Measurements from ENCODE around the gene MXRA7. TPM values are rescaled to one million over a fixed set of nuclear protein-coding genes. Genes with fewer than 3 reads are reported as not detected.

MXRA7 gene
- total RNA-seq, 1 experiment from 2014 or later, result 77.9 TPM

- no peak for TF ChIP-seq REST (IDR thresholded peaks at IDR 0.05; ENCODE audit: insufficient read depth in 1 of 2, low read depth in 2 of 2, low read length in 1 of 2)
Observed at GRCh38 chr17:76659928-76660655, 50.7 kb downstream of the MXRA7 start (continued).

GRCh38 chr17:76658242-76658662 is 52.5 kb downstream of the MXRA7 start:
- in situ Hi-C loops (cut with HindIII; ENCODE audit: low pct_unique_long_range_greater_than_20kb, low sequenced_read_pairs), result no loop called here
- DNase-seq (ENCODE audit: low read depth, low spot score) (no peak), ATAC-seq (no peak)
- peak overlapping the region; percentile 20; the same call in 1 of the 2 replicates for H3K27ac ChIP-seq (ENCODE audit: low read length)
- no peak overlapping the region for H3K4me3 ChIP-seq (ENCODE audit: low read depth in 2 of 2, low read length in 2 of 2)
- peaks cover 26% of the 10 kb centered on the region for H3K4me1 ChIP-seq (ENCODE audit: control insufficient read depth, insufficient read depth, low read length)
- no peaks in the 10 kb centered on the region for H3K9me3 ChIP-seq (ENCODE audit: control insufficient read depth, insufficient read depth, low read depth, low read length)
- no peaks in the 10 kb centered on the region for H3K36me3 ChIP-seq (ENCODE audit: control insufficient read depth, insufficient read depth, low read length)
- BruUV-seq (replicated peaks), result no TSS peak
- ChIA-PET POLR2A (interaction anchor here (0.5 kb wide), 1 partner anchor 274 kb away, joined by 3 read pairs; the partner anchor contains the start of gene SPHK1), CTCF (no interaction called here)
- TF ChIP-seq CTCF (IDR thresholded peaks at IDR 0.05) (no peak), POLR2AphosphoS5 (IDR thresholded peaks at IDR 0.05; ENCODE audit: low read depth, low read length) (no peak), REST (IDR thresholded peaks at IDR 0.05; ENCODE audit: insufficient read depth in 1 of 2, low read depth in 2 of 2, low read length in 1 of 2) (no peak), TCF7L2 (IDR thresholded peaks at IDR 0.05; ENCODE audit: low read depth, low read length) (no peak), SIN3A (IDR thresholded peaks at IDR 0.05; ENCODE audit: borderline replicate concordance, insufficient read depth, low read depth, low read length) (no peak)
- intact Hi-C loops (cut with micrococcal nuclease; ENCODE audit: unreplicated experiment), result no loop called here
- H3K27me3 ChIP-seq (ENCODE audit: control insufficient read depth, insufficient read depth, low read length), result no peaks in the 10 kb centered on the region

Measured in Panc1 (cell line).